ENCODE results near the gene EFNA1. TPM values are rescaled to one million over a fixed set of nuclear protein-coding genes. Genes with fewer than 3 reads are reported as not detected.

Gene EFNA1
- total and polyA plus RNA-seq, 2 of the 8 experiments (the other 6 are each of a cell fraction or from before 2014, with no cell fraction given) = 4.9 to 14.6 TPM

GRCh38 chr1:155177192-155177917, 49.7 kb downstream of the EFNA1 start:
- Histone ChIP-seq H3K4me1 (replicated peaks in 1 of 4; ENCODE audit: control insufficient read depth in 3 of 4, insufficient read depth in 4 of 4, low read length in 3 of 4) (peaks cover 0 to 21% (median 8%) of the 10 kb centered on the region in 4 experiments; a peak in 5 of 7 replicates), H3K23me2 (ENCODE audit: low read depth, low read length) (peaks cover 10% of the 10 kb centered on the region; the same call in 1 of the 2 replicates), H4K91ac (replicated peaks; ENCODE audit: insufficient read length, low read length) (no peak overlapping the region), H3K14ac (ENCODE audit: insufficient read length) (no peak overlapping the region), H2BK20ac (ENCODE audit: low read length) (no peak overlapping the region), H3K9me3 (ENCODE audit: insufficient read depth in 2 of 2, low read depth in 1 of 2, low read length in 1 of 2) (no peaks in the 10 kb centered on the region), H2BK15ac (ENCODE audit: low read length) (0 out of 2 replicates have a peak overlapping the region, but pooled peaks have one; percentile 83), H4K20me1 (replicated peaks in 1 of 2; ENCODE audit: control insufficient read depth in 1 of 2, insufficient read depth in 2 of 2, low read length in 2 of 2) (peaks cover 8 to 10% of the 10 kb centered on the region in 2 experiments), H3K4ac (replicated peaks; ENCODE audit: insufficient read length, low read depth, low read length) (no peak overlapping the region), H4K5ac (ENCODE audit: insufficient read length, low read depth, low read length) (no peak overlapping the region), H2AK5ac (ENCODE audit: low read depth, low read length) (no peak overlapping the region), H4K8ac (ENCODE audit: extremely low read depth, insufficient read depth, low read length) (no peak overlapping the region), H2BK120ac (replicated peaks; ENCODE audit: low read depth, low read length) (no peak overlapping the region), H3K18ac (ENCODE audit: extremely low read depth, low read length) (no peak overlapping the region), H3K27ac (ENCODE audit: low read depth, low read length) (no peak overlapping the region), H2BK5ac (ENCODE audit: low read depth, low read length) (no peak overlapping the region), H2BK12ac (ENCODE audit: low read depth, low read length) (no peak overlapping the region), H3K79me2 (ENCODE audit: control insufficient read depth in 1 of 2, insufficient read depth in 2 of 2, low read length in 2 of 2) (peaks cover 0 to 6% of the 10 kb centered on the region in 2 experiments; a peak in 2 of 4 replicates), H3K56ac (replicated peaks; ENCODE audit: insufficient read length, low read depth, low read length) (peak overlapping the region; percentile 21), H3K23ac (ENCODE audit: insufficient read length) (no peak overlapping the region), H3K4me2 (ENCODE audit: insufficient read depth in 1 of 2, low read depth in 2 of 2, low read length in 2 of 2) (no peak overlapping the region), H3K27me3 (replicated peaks in 1 of 4; ENCODE audit: control insufficient read depth in 3 of 4, extremely low read depth in 1 of 4, insufficient read depth in 3 of 4, low read length in 3 of 4) (no peaks in the 10 kb centered on the region), H3K79me1 (ENCODE audit: low read depth, low read length) (no peaks in the 10 kb centered on the region; the same call in 1 of the 2 replicates), H2AFZ (ENCODE audit: low read length) (no peak overlapping the region), H3K36me3 (ENCODE audit: control insufficient read depth in 2 of 4, insufficient read depth in 4 of 4, low read length in 3 of 4) (peaks cover 15 to 44% (median 30%) of the 10 kb centered on the region in 4 experiments), H3K4me3 (ENCODE audit: extremely low read depth in 1 of 4, insufficient read depth in 2 of 4, low read depth in 3 of 4, low read length in 4 of 4) (no peak overlapping the region), H3K9ac (replicated peaks in 1 of 4; ENCODE audit: extremely low read depth in 1 of 4, low read depth in 3 of 4, low read length in 3 of 4) (no peak overlapping the region; a peak in 1 of 7 replicates)
- POLR2A ChIA-PET (ENCODE audit: partially characterized antibody) = interaction anchor here (1.6 to 20.5 kb wide), 4 partner anchors 10 to 50 kb away, joined by 3 to 512 read pairs (median 10); partner anchors contain the start of genes MTX1 and THBS3
- 89% methylated on average over 11 of the region's 11 CpGs; no CpG with 5 or more reads in 1 of the 2 experiments for WGBS, 2 experiments (ENCODE audit: extremely low coverage in 1 of 2, insufficient coverage in 1 of 2, insufficient read length in 1 of 2, insufficient replicate concordance in 2 of 2, low coverage in 1 of 2, low lambda C conversion rate in 2 of 2, missing lambda C conversion rate in 1 of 2)
- no peak for TF ChIP-seq EZH2 (IDR thresholded peaks at IDR 0.05; ENCODE audit: low read depth, low read length, severe bottlenecking)
- TF ChIP-seq GABPA (IDR thresholded peaks at IDR 0.05; ENCODE audit: borderline replicate concordance, insufficient read depth, low read length) = no peak
- TF ChIP-seq CREB1 (IDR thresholded peaks at IDR 0.05) = no peak
- TF ChIP-seq SUZ12 (IDR thresholded peaks at IDR 0.05; ENCODE audit: low read length) = no peak
- no peak for TF ChIP-seq HDAC6 (IDR thresholded peaks at IDR 0.05; ENCODE audit: low read depth, low read length)
- CTCF ChIA-PET (ENCODE audit: partially characterized antibody) = interaction anchor here (0.5 to 7.9 kb wide), 19 partner anchors 9 to 564 kb away, joined by 3 to 107 read pairs (median 4); partner anchors contain the start of gene SCAMP3
- FAIRE-seq (no peak), DNase-seq (ENCODE audit: low read depth in 1 of 2, low spot score in 2 of 2) (no peak)

Data from H1 (cell line).